NCI-H748 (cell line): ENCODE data around the gene INTU.
"Not testable (repeated sequence)": the region's sequence is repeated elsewhere in the genome, so short reads cannot be mapped to it uniquely, and the experiment has no call there.

Experiments used
- DNase-seq: peaks from one replicate; lab custom pipeline; 2025; ENCODE audit not compliant: unreplicated experiment; lab: John Stamatoyannopoulos, UW

The INTU gene

GRCh38 chr4:127642169-127642568, 9.4 kb downstream of the INTU start:
- no peak for DNase-seq

DNA sequence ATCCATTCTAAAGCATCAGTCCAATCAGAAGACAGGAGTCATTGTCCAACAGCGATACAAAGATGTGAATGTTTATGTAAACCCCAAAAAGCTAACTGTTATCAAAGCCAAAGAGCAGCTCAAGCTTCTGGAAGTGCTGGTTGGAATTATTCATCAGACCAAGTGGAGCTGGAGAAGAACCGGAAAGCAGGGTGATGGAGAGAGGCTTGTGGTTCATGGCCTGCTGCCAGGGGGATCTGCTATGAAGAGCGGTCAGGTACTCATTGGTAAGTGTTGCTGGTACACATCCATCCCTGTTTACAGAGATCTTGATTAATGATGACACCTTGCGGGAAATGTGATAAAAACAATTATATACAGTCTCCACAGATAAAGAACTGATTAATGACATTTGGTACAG, 11.0 kb downstream of the INTU start:
- no peak for DNase-seq

DNA sequence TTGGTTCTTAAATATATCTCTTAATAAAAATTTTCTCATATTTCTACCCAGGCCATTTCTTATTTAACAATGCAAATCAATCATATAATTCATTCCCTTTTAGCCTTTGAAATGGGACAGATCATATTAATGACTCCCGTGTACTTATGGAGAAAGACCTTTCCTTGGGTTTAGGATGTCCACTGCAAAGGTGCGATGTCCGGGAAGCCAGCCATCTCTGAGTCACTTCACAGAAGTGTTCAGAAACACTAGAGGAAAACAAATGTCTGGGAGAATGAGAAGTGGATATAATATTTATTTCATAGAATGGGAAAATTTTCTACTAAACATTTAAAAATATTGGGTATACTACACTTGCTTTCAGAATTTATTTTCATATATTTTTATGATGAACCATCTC, 15.3 kb downstream of the INTU start:
- no peak for DNase-seq

- DNase-seq = not testable (repeated sequence)
These were observed 22.8 kb downstream of the INTU start for GRCh38 chr4:127655590-127655989.

DNA sequence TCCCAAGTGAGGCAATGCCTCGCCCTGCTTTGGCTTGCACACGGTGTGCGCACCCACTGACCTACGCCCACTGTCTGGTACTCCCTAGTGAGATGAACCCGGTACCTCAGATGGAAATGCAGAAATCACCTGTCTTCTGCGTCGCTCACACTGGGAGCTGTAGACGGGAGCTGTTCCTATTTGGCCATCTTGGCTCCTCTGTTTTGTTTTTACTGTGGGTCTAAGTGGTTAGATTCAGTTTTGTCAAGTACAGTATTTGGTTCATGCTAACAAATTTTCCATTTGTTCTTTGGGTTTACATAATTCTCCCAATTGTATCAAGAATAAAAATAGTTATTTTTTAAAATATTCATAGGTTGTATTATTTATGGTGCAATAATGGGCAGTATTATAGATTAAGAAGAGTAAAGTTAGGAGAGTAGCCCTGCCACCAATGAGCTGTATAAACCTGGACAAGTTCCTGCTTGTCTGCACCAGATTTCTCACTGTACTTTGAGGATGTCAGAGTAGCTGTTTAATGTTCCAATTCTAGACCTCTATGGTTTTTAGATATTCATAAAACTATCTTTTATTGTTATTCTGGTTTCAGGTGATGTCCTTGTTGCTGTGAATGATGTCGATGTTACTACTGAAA, 23.4 kb downstream of the INTU start:
- peak; percentile 21 for DNase-seq

- no peak for DNase-seq
These were observed 27.6 kb downstream of the INTU start for GRCh38 chr4:127660284-127660885.

DNA sequence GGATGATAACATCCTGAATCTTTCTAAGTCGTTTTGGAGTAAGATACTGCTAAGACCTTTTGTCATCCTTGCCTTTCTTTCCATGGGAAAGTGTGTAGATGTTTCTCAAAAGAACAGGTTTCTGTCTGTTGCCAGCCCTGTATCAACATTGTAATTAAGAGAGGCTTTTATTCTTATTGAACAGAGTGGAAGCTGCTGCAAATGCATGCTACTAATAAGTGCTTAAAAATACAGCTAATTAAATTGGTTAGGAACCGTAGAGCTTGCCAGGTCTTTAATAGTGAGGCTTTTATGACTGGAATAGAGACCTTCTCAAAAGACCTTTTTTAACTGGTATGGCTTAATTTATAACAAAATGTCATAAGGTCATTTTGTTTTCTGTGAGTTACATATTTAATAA, 34.4 kb downstream of the INTU start:
- peak; percentile 16 for DNase-seq

DNA sequence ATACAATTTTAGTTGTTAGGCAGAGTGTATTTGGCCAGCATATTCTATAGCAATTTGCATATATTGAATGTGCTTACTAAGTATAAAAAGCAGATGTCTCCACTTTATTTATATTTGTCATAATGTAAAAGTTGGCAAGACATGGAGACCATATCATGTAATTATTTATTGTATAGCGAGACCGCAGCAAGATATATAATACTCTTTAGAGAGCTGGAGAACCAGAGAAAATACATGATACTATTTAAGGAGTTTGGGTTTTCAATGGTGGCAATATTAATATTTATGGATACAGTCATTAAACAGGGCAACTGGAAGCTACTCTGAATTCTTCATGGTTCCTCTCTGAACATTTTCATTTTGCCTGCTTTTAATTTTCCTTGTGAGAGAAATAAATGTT, 35.0 kb downstream of the INTU start:
- DNase-seq = no peak

DNA sequence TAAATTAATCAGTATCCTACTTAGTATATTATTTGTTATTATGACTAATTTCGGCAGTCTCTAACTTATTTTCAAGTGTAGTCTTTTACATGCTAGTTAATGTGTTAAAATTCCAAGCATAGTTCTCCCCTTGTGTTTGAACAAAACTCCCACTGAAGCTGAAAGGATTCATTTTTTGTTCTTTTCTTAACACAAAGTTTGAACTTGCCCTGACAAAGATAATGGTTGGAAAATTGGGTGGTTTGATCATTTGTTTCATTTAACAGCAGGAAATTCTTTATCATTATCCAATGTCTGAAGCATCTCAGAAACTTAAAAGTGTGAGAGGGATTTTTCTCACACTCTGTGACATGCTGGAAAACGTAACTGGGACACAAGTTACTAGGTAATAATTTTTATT, 36.0 kb downstream of the INTU start:
- DNase-seq = no peak

DNA sequence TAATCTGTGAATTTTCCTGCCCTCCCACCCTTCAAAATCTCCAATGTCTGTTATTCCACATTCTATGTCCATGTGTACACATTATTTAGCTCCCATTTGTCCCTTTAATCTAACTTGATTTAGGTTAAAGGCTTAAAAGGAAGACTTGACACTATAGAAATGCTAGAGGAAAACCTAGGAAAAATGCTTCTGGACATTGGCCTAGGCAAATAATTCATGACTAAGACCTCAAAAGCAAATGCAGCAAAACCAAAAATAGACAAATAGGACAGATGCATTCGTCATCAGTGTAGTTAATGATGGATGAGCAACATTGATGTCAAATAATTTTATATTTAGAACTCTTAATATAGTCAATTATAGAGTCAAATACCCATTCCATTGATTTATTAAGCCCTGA, 36.9 kb downstream of the INTU start:
- no peak for DNase-seq

DNA sequence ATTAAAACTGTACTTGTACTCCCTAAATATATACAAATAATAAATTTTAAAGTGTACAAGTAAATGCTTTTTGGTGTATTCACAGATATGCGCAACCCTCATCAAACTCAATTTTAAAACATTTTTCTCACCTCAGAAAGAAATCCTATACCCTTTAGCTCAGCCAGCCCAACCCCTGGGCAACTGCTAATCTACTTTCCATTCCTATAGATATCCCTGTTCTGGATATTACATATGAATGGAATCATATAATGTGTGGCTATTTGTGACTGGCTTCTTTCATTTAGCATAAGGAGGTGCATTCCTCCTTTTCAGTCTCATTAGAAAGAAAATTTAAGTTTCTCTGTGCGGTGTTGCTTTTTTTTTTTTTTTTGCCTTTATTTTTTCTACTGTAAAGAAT, 39.4 kb downstream of the INTU start:
- no peak for DNase-seq

DNA sequence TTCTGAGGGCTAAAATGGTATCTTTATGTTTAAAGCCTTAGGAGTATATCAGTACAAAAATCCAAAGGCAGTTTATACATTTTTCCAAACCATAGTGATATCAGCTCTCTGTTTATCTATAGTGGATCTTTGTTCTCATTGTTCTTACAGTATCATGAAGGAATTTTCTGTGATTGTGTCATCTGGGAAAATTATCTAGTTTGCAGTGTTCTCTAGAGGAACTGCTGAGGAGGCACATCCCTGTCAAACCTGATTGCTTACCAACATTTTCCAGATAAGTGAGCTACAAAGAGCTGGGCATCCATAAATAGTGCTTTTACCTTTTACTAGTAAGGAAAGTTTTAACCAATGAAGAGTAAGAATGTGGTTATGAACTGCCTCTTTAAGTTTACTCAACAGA, 52.5 kb downstream of the INTU start:
- DNase-seq = no peak

DNA sequence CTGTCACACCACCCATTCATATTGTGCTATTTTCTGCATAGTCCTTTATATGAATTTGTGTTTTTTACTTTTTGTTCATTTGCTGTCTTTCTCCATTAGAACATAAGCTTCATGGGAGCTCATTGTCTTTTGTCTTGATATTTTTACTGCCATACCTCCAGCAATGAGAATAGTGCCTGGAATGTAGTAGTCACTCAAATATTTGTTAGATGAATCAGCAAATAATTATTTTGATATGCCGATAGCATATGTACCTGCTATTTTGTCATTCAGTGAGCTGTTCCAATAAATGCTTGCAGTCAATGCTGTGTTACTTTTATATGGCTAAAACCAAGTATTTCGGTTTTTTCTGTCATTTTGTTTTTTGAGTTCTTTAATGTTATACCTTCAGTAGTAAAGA, 53.9 kb downstream of the INTU start:
- DNase-seq = no peak

DNA sequence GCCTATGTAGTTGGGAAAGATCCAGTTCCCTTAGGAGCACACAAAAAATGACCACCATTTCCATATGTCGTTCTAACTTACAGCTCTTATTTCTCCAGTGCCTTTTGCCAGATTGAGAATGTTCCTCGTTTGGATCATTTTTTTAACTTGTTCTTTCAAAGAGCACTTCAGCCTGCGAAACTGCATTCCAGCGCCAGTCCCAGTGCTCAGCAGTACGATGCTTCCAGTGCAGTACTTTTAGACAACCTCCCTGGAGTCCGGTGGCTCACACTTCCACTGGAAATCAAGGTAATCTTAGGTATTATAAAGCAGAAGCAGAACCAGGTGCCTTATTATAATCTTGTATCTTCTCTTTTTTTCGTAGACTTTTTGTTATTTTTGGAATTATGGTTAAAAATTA, 54.8 kb downstream of the INTU start:
- DNase-seq = no peak

GRCh38 chr4:127698789-127699200, 66.0 kb downstream of the INTU start:
- no peak for DNase-seq

DNA sequence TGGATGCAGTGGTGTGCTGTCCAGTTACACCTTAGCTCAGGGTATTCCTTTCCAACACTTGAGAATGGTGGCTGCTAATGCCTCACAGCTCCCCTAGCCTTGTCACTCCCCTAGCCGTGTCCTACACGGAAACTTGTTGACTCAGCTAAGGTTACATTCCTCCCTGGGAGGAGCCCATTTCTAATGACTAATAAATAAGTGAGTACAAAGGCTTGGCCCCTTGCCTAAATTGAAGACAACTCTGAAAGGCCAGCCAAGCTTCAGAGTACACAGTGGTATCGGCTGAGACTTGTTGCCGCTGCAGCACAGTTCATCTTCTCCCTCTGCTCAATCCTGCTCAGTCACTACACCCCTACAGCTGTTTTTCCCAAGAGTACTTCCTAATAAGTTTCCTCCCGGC, 76.2 kb downstream of the INTU start:
- DNase-seq = peak; percentile 46

DNA sequence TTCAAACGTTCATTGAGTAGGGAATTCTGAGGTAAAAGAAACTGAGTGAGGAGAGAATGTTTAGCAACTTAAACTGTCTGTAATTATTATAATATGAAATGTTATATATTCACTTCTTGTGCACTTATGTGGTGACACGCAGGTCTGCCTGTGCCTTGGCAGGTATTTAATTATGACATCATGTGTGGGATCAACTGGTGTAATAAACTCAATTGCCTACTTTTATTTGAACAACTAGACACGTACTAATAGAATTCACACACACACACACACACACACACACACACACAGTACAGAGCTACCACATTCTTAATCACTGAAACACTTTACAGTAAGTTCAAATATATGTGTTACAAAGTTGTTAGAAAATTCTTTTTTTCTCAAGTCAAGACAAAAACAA, 76.7 kb downstream of the INTU start:
- no peak for DNase-seq

DNA sequence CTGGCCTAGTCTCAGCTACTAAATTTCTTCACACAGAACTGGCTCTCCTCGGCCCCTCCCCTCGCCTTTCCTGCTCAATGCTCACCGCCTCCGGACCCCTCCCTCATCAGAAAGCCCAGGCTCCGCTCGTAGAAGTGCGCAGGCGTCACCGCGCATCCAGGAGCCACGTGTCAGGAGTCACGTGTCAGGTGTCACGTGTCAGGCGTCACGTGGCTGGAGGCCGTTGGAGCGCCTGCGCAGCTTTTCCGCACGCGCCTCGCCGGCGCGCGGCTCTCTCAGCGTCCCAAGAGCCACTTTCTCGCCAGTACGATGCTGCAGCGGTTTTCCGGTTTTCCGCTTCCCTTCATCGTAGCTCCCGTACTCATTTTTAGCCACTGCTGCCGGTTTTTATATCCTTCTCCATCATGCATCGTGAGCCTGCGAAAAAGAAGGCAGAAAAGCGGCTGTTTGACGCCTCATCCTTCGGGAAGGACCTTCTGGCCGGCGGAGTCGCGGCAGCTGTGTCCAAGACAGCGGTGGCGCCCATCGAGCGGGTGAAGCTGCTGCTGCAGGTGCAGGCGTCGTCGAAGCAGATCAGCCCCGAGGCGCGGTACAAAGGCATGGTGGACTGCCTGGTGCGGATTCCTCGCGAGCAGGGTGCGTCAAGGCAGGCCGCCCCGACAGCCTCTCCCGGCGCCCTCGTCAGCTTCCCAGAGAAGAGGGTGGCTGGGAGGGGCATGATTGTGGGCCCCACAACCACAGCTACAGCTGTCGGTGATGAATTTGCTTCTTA, 97.6 kb downstream of the INTU start, which contains the start of gene SLC25A31:
SLC25A31 (plus strand) TSS at position 259 of the 772 bp plus-strand sequence; CDS start at position 405, 146 bp downstream.
- DNase-seq = no peak

- DNase-seq = no peak
These were observed 98.6 kb downstream of the INTU start for GRCh38 chr4:127731406-127731805.

GRCh38 chr4:127732623-127733328, 100.0 kb downstream of the INTU start:
- peak; percentile 51 for DNase-seq

DNA sequence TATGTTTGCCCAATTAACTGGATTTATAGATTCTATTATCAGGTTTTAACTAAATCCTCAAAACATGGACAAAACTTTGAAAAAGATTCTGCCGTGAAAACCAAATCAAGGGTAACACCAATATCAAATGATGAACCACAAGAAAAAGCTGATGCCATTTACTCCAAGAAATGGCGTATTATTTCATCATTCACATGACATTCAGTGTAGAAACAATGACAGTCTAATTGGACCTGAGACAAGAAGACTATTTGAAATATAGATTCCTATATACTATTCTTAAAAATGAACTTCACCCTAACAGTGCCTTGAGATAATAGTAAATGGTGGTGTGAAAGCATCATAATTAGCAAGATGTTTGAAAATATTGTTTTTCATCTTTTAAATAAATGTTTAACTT, 102.2 kb downstream of the INTU start:
- no peak for DNase-seq

DNA sequence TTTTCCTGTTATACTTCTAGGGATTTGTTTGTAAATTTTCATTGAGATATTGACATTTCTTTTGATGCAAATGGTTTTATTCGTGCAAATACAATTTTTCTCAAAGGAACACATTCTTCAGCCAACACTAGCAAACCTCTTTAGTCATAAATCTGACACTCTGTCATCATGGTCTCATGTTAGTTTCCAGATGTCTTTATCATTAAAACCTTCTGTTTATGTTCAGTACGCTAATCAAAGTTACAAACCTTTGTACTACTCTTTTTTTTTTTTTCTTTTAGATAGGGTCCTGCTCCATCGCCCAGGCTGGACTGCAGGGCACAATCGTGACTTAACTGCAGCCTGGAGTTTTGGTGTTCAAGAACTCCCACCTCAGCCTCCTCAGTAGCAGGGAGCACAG, 104.5 kb downstream of the INTU start:
- no peak for DNase-seq
